Fibroblast of lung (primary cell): ENCODE results near the gene SCRN2. TPM values are rescaled to one million over a fixed set of nuclear protein-coding genes. Genes with fewer than 3 reads are reported as not detected.

Experiments
- DNase-seq, 2 donors: peaks; one replicate each; pipeline versions ENCODE4 v3.0.0 to v3.0.0-alpha.2; 2010; ENCODE audit warnings: low read depth in 2 of 2
- H2AFZ ChIP-seq: 2 replicates; pipeline ENCODE4 v1.5.1; 2012; ENCODE audit warnings: low read length, control low read depth, inconsistent platforms
- H3K27ac ChIP-seq: 2 replicates; pipeline ENCODE4 v1.5.1; 2011; ENCODE audit warnings: low read length, control low read depth; ENCODE audit not compliant: insufficient read depth
- H3K27me3 ChIP-seq: 2 replicates; pipeline ENCODE4 v1.5.1; 2011; ENCODE audit warnings: mild to moderate bottlenecking, low read length; ENCODE audit not compliant: control insufficient read depth, insufficient read depth
- H3K36me3 ChIP-seq: 2 replicates; pipeline ENCODE4 v1.5.1; 2011; ENCODE audit warnings: low read length; ENCODE audit not compliant: control insufficient read depth, insufficient read depth
- H3K4me1 ChIP-seq: 2 replicates; pipeline ENCODE4 v1.5.1; 2011; ENCODE audit warnings: low read length; ENCODE audit not compliant: control insufficient read depth, insufficient read depth; ENCODE audit errors: extremely low read depth
- H3K4me2 ChIP-seq: 2 replicates; pipeline ENCODE4 v1.5.1; 2011; ENCODE audit warnings: low read length, control low read depth; ENCODE audit not compliant: insufficient read depth; ENCODE audit errors: extremely low read depth
- H3K4me3 ChIP-seq, 4 experiments: fragments of 200-600 bp in 1 of 4; sonication (generic) in 1 of 4; replicated peaks in 1 of 4; 2 replicates each; pipeline ENCODE4 v1.5.1; 2011 to 2016; ENCODE audit warnings: low read length in 4 of 4, low read depth in 3 of 4, mild to moderate bottlenecking in 3 of 4, control low read depth in 2 of 4, inconsistent platforms in 1 of 4, mixed read lengths in 1 of 4; ENCODE audit not compliant: insufficient read depth in 1 of 4; ENCODE audit errors: control extremely low read depth in 1 of 4
- H3K79me2 ChIP-seq: 2 replicates; pipeline ENCODE4 v1.5.1; 2012; ENCODE audit warnings: mild to moderate bottlenecking, low read length, inconsistent platforms; ENCODE audit not compliant: control insufficient read depth, insufficient read depth
- H3K9ac ChIP-seq: 2 replicates; pipeline ENCODE4 v1.5.1; 2011; ENCODE audit warnings: mild to moderate bottlenecking, low read length, control low read depth; ENCODE audit not compliant: insufficient read depth
- H3K9me3 ChIP-seq: 2 replicates; pipeline ENCODE4 v1.5.1; 2012; ENCODE audit warnings: low read depth, low read length; ENCODE audit not compliant: control insufficient read depth, insufficient read depth
- H4K20me1 ChIP-seq: 2 replicates; pipeline ENCODE4 v1.5.1; 2011; ENCODE audit warnings: low read length; ENCODE audit not compliant: control insufficient read depth, insufficient read depth; ENCODE audit errors: extremely low read depth
- EZH2 ChIP-seq: IDR thresholded peaks from 2 replicates; pipeline ENCODE4 v1.5.1; 2012; ENCODE audit warnings: low read length, control low read depth, mild to moderate bottlenecking; ENCODE audit errors: missing control alignments
- polyA plus RNA-seq, 2 donors: library from polyadenylated mRNA; depleted of rRNA in 1 of 2; stranded (reverse) in 1 of 2; unstranded in 1 of 2; fragments of >200 nt; gene quantifications; 2 replicates each; pipeline ENCODE4 v1.2.1, GENCODE V29; 2011 to 2012; ENCODE audit warnings: missing spikeins in 1 of 2
- total RNA-seq: library from RNA; depleted of rRNA; stranded (reverse); fragments of >200 nt; gene quantifications from 2 replicates; pipeline ENCODE4 v1.2.1, GENCODE V29; 2014
- TF ChIP-seq, protein P1 (sequence below), 2 donors: IDR thresholded peaks in 1 of 2; conservative IDR thresholded peaks in 1 of 2; 1 replicate in 1 of 2; 2 replicates in 1 of 2; pipeline ENCODE4 v1.5.1; 2011 to 2012; ENCODE audit warnings: low read length in 2 of 2, control low read depth in 1 of 2, inconsistent platforms in 1 of 2, low read depth in 1 of 2, mild to moderate bottlenecking in 1 of 2

SCRN2 gene
- total and polyA plus RNA-seq, 2 donors (not counting 1 experiment from before 2014, with no cell fraction given) = 10.6 to 40.8 TPM

DNA sequence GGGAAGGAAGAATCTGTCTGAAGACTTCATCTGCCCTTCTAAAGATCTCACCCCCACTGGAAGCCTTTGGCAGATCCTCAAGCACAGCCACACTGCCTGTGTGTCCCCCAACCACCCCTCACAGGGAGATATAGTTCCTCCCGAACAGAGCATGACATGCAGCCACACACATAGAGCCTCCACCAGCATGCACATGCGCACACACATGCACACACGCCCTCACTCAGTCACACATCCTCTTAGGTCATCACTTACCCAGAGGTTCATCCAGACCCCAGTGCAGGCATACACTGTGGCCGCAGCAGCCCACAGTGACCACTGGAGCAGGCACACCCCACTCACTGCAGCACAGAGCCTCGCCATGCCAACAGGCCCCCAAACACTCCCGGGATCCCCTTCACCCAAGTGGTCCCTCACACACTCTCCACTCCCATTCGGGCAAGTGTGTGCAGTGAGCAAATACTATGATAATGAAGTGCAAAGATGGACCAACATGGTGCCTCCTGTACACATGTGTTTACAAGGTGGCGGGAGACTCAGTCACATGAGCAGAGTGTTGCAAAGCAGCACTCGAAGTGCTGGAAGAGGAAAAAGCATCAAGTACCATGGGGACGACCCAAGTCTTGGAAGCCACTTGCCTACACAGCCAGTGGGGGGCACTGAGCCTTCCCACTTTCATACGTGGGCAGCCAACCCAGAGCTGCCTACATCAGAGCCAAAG lies 26.9 kb upstream of the SCRN2 start:
- no peak for DNase-seq
- TF ChIP-seq EZH2 = no peak
- TF ChIP-seq, protein P1, sequence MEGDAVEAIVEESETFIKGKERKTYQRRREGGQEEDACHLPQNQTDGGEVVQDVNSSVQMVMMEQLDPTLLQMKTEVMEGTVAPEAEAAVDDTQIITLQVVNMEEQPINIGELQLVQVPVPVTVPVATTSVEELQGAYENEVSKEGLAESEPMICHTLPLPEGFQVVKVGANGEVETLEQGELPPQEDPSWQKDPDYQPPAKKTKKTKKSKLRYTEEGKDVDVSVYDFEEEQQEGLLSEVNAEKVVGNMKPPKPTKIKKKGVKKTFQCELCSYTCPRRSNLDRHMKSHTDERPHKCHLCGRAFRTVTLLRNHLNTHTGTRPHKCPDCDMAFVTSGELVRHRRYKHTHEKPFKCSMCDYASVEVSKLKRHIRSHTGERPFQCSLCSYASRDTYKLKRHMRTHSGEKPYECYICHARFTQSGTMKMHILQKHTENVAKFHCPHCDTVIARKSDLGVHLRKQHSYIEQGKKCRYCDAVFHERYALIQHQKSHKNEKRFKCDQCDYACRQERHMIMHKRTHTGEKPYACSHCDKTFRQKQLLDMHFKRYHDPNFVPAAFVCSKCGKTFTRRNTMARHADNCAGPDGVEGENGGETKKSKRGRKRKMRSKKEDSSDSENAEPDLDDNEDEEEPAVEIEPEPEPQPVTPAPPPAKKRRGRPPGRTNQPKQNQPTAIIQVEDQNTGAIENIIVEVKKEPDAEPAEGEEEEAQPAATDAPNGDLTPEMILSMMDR (conservative IDR thresholded peaks at IDR 0.05 in 1 of 2, IDR thresholded peaks at IDR 0.05 in 1 of 2; ENCODE audit: low read depth in 1 of 2, low read length in 2 of 2) = no peak
- no peaks in the 10 kb centered on the region for H4K20me1 ChIP-seq

DNA sequence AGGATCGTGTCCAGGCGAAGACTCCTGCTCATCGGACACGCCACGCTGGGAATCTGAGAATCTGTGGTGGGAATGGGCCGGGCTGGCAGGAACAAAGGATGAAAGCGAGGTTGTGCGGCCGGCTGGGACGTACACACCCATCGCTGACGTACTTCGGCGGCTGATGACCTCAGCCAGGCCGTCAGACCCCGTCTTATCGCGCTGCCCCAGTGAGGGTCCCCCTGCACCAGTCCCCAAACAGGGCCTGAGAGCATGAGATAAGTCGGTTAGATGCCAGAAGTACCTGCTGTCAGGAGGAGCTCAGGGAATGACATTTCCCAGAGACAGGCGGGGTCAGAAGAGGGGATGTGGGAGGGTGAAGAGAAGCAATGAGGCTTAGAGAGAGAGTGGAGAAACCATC lies 25.9 kb upstream of the SCRN2 start:
- TF ChIP-seq, protein P1 (conservative IDR thresholded peaks at IDR 0.05 in 1 of 2, IDR thresholded peaks at IDR 0.05 in 1 of 2; ENCODE audit: low read depth in 1 of 2, low read length in 2 of 2) = no peak
- TF ChIP-seq EZH2 = no peak
- Histone ChIP-seq H3K27me3 (peaks cover 26% of the 10 kb centered on the region), H4K20me1 (no peaks in the 10 kb centered on the region), H3K36me3 (no peaks in the 10 kb centered on the region), H3K27ac (no peak overlapping the region), H3K9me3 (no peaks in the 10 kb centered on the region), H3K4me1 (peaks cover 6% of the 10 kb centered on the region), H3K4me3 (no peak overlapping the region), H2AFZ (no peak overlapping the region), H3K79me2 (no peaks in the 10 kb centered on the region), H3K9ac (no peak overlapping the region), H3K4me2 (no peak overlapping the region)
- peak; percentile 18 to 27 for DNase-seq

More for the DNA sequence above, 26.9 kb upstream of the SCRN2 start:
- peaks cover under 1% of the 10 kb centered on the region for H3K4me1 ChIP-seq
- H2AFZ ChIP-seq = no peak overlapping the region
- H3K27me3 ChIP-seq = peaks cover 32% of the 10 kb centered on the region
- H3K79me2 ChIP-seq = no peaks in the 10 kb centered on the region
- H3K4me3 ChIP-seq = no peak overlapping the region
- no peak overlapping the region for H3K9ac ChIP-seq
- H3K4me2 ChIP-seq = no peak overlapping the region
- no peaks in the 10 kb centered on the region for H3K36me3 ChIP-seq
- H3K27ac ChIP-seq = no peak overlapping the region
- no peaks in the 10 kb centered on the region for H3K9me3 ChIP-seq

DNA sequence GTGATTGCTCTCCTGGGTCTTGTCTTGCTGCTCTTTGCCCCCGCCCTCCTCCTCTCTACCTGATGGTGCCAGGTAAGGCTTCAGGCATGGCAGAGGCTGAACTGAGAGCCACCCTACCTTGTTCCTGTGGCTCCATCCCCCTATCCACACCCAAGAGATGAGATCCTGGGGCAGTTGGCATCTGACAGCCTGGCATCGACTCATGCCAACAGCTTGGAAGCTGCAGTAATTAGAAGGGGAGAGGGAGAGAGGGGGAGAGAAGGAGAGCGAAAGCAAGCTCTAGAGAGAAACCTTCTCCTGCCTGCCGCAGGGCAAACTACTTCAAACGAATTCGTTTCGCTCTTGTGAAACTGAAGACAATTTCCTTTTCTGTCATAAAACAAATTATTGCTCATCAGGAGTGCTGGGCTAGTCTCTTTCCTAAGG lies 23.7 kb upstream of the SCRN2 start:
- H3K27ac ChIP-seq = no peak overlapping the region
- H4K20me1 ChIP-seq = no peaks in the 10 kb centered on the region
- H3K79me2 ChIP-seq = no peaks in the 10 kb centered on the region
- DNase-seq = no peak
- H3K9me3 ChIP-seq = no peaks in the 10 kb centered on the region
- peaks cover 11% of the 10 kb centered on the region for H3K27me3 ChIP-seq
- no peaks in the 10 kb centered on the region for H3K36me3 ChIP-seq
- no peak overlapping the region for H2AFZ ChIP-seq
- H3K4me2 ChIP-seq = no peak overlapping the region
- H3K9ac ChIP-seq = no peak overlapping the region
- TF ChIP-seq, protein P1 (conservative IDR thresholded peaks at IDR 0.05 in 1 of 2, IDR thresholded peaks at IDR 0.05 in 1 of 2; ENCODE audit: low read depth in 1 of 2, low read length in 2 of 2) = no peak
- TF ChIP-seq EZH2 = no peak
- peaks cover 6% of the 10 kb centered on the region for H3K4me1 ChIP-seq
- no peak overlapping the region for H3K4me3 ChIP-seq
